Measurements from ENCODE around the gene KRTAP4-5. TPM values are rescaled to one million over a fixed set of nuclear protein-coding genes. Genes with fewer than 3 reads are reported as not detected.
"Not testable (repeated sequence)": the region's sequence is repeated elsewhere in the genome, so short reads cannot be mapped to it uniquely, and the experiment has no call there.

KRTAP4-5 gene
- total RNA-seq, 1 experiment from 2014 or later, result not detected

DNA sequence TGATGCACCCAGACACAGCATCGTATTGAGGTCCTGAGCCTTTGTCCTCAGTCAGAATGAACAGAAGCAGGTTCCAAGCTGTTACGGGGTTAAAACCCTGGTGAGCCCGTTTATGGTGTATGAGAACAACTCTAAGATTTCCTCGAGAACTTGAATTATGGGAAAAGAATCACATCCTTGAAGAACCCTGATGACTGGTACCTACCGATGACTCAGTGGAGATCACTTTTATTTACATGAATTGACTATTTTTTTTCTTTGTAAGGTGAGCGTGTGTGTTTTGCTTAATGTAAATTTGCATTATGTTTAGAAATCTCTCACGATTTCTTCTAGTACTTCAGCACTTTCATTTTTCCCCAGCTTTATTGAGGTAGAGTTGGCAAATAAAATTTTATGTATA lies 14.2 kb upstream of the KRTAP4-5 start:
- no peak for ATAC-seq
- POLR2A ChIA-PET, result no interaction called here
- no peaks in the 10 kb centered on the region for H3K36me3 Mint-ChIP-seq

GRCh38 chr17:41160648-41161047 lies 11.0 kb upstream of the KRTAP4-5 start, which contains the start of gene KRTAP4-4:
Gene KRTAP4-4 (minus strand): TSS chr17:41160748. CDS start chr17:41160691, 57 bp downstream.
- CTCF ChIA-PET, result no interaction called here
- H3K27ac Mint-ChIP-seq, result no peak within 1 kb of the TSS

More for the DNA sequence above, 14.2 kb upstream of the KRTAP4-5 start:
- Mint-ChIP-seq H3K4me1 (no peaks in the 10 kb centered on the region; the same call in none of the 2 replicates), H3K27me3 (ENCODE audit: low read depth) (no peaks in the 10 kb centered on the region), H3K27ac (no peak overlapping the region), H3K9me3 (no peaks in the 10 kb centered on the region), H3K4me3 (no peak overlapping the region)
- CTCF ChIA-PET, result no interaction called here
- TF ChIP-seq NFATC4 (CRISPR knock-in tag; IDR thresholded peaks at IDR 0.05), result no peak
- no peak for TF ChIP-seq TP53 (CRISPR knock-in tag; IDR thresholded peaks at IDR 0.05)
- TF ChIP-seq ZNF219 (CRISPR knock-in tag; IDR thresholded peaks at IDR 0.05; ENCODE audit: borderline replicate concordance), result no peak
- TF ChIP-seq RELA (CRISPR knock-in tag; IDR thresholded peaks at IDR 0.05; ENCODE audit: borderline replicate concordance), result no peak
- TF ChIP-seq ZNF121 (CRISPR knock-in tag; IDR thresholded peaks at IDR 0.05), result no peak
- no peak for TF ChIP-seq USF1 (CRISPR knock-in tag; IDR thresholded peaks at IDR 0.05)
- DNase-seq (ENCODE audit: low spot score), result no peak

GRCh38 chr17:41160190-41160589 lies 10.6 kb upstream of the KRTAP4-5 start:
- DNase-seq (ENCODE audit: low spot score); H3K4me3 Mint-ChIP-seq; POLR2A ChIA-PET; H3K36me3 Mint-ChIP-seq; CTCF ChIA-PET; ATAC-seq; H3K4me1 Mint-ChIP-seq; H3K27me3 Mint-ChIP-seq (ENCODE audit: low read depth); H3K9me3 Mint-ChIP-seq; H3K27ac Mint-ChIP-seq: not testable (repeated sequence)
- TF ChIP-seq ZNF423 (CRISPR knock-in tag; IDR thresholded peaks at IDR 0.05), result peak; percentile 58; the same call in 1 of the 2 replicates

More at GRCh38 chr17:41160648-41161047, 11.0 kb upstream of the KRTAP4-5 start, which contains the start of gene KRTAP4-4:
- Mint-ChIP-seq H3K4me1 (no peaks in the 10 kb centered on the region), H3K9me3 (no peaks in the 10 kb centered on the region), H3K27me3 (ENCODE audit: low read depth) (no peaks in the 10 kb centered on the region; the same call in 1 of the 2 replicates), H3K4me3 (no peak within 1 kb of the TSS), H3K36me3 (no peaks in the 10 kb centered on the region)
- DNase-seq (ENCODE audit: low spot score), result no peak
- TF ChIP-seq IRF2 (CRISPR knock-in tag; IDR thresholded peaks at IDR 0.05; ENCODE audit: borderline replicate concordance, low read depth) (no peak), ATF1 (CRISPR knock-in tag; IDR thresholded peaks at IDR 0.05) (no peak), NR3C1 (CRISPR knock-in tag; conservative IDR thresholded peaks at IDR 0.05; ENCODE audit: low read depth) (no peak), SP1 (CRISPR knock-in tag; conservative IDR thresholded peaks at IDR 0.05) (no peak), CBFB (CRISPR knock-in tag; IDR thresholded peaks at IDR 0.05; ENCODE audit: low read depth) (no peak)
- POLR2A ChIA-PET, result no interaction called here
- ATAC-seq, result no peak

DNA sequence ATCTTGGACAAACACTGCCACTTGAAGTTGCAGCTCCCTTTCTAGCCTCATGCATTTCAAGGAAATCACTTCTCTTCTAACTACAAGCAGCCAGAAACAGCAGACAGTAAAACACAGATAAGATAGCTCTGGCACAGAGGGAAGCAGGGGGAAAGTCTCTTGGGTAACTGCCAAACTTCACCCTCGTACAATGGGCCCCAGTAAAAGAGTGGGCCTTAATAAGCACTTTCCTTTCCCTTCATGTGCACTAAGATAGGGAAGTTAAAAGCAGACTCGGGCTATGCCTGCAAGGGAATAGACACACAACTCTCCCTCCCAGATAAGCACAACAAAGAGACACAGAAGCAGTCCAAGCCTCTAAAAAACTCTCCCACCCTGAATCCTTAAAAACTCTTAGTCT lies 4.2 kb upstream of the KRTAP4-5 start:
- no peaks in the 10 kb centered on the region for H3K36me3 Mint-ChIP-seq
- peaks cover 14% of the 10 kb centered on the region for H3K9me3 Mint-ChIP-seq
- TF ChIP-seq ZNF263 (CRISPR knock-in tag; IDR thresholded peaks at IDR 0.05; ENCODE audit: low read depth) (no peak), ZNF396 (CRISPR knock-in tag; IDR thresholded peaks at IDR 0.05; ENCODE audit: borderline replicate concordance) (no peak), ZNF121 (CRISPR knock-in tag; IDR thresholded peaks at IDR 0.05) (no peak), GABPB1 (CRISPR knock-in tag; IDR thresholded peaks at IDR 0.05) (no peak), ELF4 (CRISPR knock-in tag; IDR thresholded peaks at IDR 0.05; ENCODE audit: low read depth) (no peak), CREM (CRISPR knock-in tag; IDR thresholded peaks at IDR 0.05) (no peak), CREB1 (CRISPR knock-in tag; IDR thresholded peaks at IDR 0.05) (no peak), ZNF232 (CRISPR knock-in tag; IDR thresholded peaks at IDR 0.05) (no peak), ZNF219 (CRISPR knock-in tag; IDR thresholded peaks at IDR 0.05; ENCODE audit: borderline replicate concordance) (no peak), MYBL2 (CRISPR knock-in tag; IDR thresholded peaks at IDR 0.05) (no peak)
- TF ChIP-seq, protein P1, sequence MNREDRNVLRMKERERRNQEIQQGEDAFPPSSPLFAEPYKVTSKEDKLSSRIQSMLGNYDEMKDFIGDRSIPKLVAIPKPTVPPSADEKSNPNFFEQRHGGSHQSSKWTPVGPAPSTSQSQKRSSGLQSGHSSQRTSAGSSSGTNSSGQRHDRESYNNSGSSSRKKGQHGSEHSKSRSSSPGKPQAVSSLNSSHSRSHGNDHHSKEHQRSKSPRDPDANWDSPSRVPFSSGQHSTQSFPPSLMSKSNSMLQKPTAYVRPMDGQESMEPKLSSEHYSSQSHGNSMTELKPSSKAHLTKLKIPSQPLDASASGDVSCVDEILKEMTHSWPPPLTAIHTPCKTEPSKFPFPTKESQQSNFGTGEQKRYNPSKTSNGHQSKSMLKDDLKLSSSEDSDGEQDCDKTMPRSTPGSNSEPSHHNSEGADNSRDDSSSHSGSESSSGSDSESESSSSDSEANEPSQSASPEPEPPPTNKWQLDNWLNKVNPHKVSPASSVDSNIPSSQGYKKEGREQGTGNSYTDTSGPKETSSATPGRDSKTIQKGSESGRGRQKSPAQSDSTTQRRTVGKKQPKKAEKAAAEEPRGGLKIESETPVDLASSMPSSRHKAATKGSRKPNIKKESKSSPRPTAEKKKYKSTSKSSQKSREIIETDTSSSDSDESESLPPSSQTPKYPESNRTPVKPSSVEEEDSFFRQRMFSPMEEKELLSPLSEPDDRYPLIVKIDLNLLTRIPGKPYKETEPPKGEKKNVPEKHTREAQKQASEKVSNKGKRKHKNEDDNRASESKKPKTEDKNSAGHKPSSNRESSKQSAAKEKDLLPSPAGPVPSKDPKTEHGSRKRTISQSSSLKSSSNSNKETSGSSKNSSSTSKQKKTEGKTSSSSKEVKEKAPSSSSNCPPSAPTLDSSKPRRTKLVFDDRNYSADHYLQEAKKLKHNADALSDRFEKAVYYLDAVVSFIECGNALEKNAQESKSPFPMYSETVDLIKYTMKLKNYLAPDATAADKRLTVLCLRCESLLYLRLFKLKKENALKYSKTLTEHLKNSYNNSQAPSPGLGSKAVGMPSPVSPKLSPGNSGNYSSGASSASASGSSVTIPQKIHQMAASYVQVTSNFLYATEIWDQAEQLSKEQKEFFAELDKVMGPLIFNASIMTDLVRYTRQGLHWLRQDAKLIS (CRISPR knock-in tag; IDR thresholded peaks at IDR 0.05; ENCODE audit: borderline replicate concordance), result no peak
- TF ChIP-seq, protein P2, sequence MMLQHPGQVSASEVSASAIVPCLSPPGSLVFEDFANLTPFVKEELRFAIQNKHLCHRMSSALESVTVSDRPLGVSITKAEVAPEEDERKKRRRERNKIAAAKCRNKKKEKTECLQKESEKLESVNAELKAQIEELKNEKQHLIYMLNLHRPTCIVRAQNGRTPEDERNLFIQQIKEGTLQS (CRISPR knock-in tag; conservative IDR thresholded peaks at IDR 0.05), result no peak
- TF ChIP-seq, protein P3, sequence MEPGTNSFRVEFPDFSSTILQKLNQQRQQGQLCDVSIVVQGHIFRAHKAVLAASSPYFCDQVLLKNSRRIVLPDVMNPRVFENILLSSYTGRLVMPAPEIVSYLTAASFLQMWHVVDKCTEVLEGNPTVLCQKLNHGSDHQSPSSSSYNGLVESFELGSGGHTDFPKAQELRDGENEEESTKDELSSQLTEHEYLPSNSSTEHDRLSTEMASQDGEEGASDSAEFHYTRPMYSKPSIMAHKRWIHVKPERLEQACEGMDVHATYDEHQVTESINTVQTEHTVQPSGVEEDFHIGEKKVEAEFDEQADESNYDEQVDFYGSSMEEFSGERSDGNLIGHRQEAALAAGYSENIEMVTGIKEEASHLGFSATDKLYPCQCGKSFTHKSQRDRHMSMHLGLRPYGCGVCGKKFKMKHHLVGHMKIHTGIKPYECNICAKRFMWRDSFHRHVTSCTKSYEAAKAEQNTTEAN (CRISPR knock-in tag; IDR thresholded peaks at IDR 0.05), result no peak
- H3K4me1 Mint-ChIP-seq, result peaks cover 3% of the 10 kb centered on the region; the same call in 1 of the 2 replicates
- ATAC-seq, result no peak
- ChIA-PET POLR2A (no interaction called here), CTCF (no interaction called here)
- H3K27me3 Mint-ChIP-seq (ENCODE audit: low read depth), result no peaks in the 10 kb centered on the region; the same call in 1 of the 2 replicates
- H3K4me3 Mint-ChIP-seq, result no peak overlapping the region
- DNase-seq (ENCODE audit: low spot score), result no peak
- no peak overlapping the region for H3K27ac Mint-ChIP-seq
